Tibial artery (tissue), 4 donors: ENCODE data around the gene DGAT2.

Experiments used
- DNase-seq, 2 donors: peaks; one replicate each; pipeline ENCODE4 v3.0.0-alpha.2; 2019
- H3K27ac ChIP-seq, 2 donors: fragments of 200-600 bp; sonication (generic) in 1 of 2; 1 replicate in 1 of 2; 2 replicates in 1 of 2; pipeline ENCODE4 v1.5.1; 2018 to 2019; ENCODE audit warnings: mild to moderate bottlenecking in 1 of 2
- H3K27me3 ChIP-seq, 2 donors: fragments of 200-600 bp; sonication (generic) in 1 of 2; one replicate each; pipeline versions ENCODE4 v1.5.1 to v1.6.0; 2016 to 2019
- H3K36me3 ChIP-seq, 3 donors: fragments of 200-600 bp; sonication (generic) in 2 of 3; one replicate each; pipeline ENCODE4 v1.5.1; 2016 to 2019; ENCODE audit warnings: mild to moderate bottlenecking in 2 of 3
- H3K4me1 ChIP-seq, 4 donors: fragments of 200-600 bp; sonication (generic) in 2 of 4; 1 replicate in 3 of 4; 2 replicates in 1 of 4; pipeline ENCODE4 v1.5.1; 2016 to 2019
- H3K4me3 ChIP-seq, 2 donors: fragments of 200-600 bp; sonication (generic) in 1 of 2; 1 replicate in 1 of 2; 2 replicates in 1 of 2; pipeline ENCODE4 v1.5.1; 2018 to 2019; ENCODE audit warnings: mild to moderate bottlenecking in 2 of 2
- H3K9me3 ChIP-seq, 3 donors: fragments of 200-600 bp; sonication (generic) in 1 of 3; one replicate each; pipeline ENCODE4 v1.5.1; 2016 to 2019
- intact Hi-C: fragments of 100-400 bp; cut with DNase I; formaldehyde crosslinking; loops from one replicate; pipeline ENCODE4 v1.15.0; 2023; ENCODE audit warnings: low total_unique reads
- TF ChIP-seq, protein P1 (sequence below), 2 experiments: fragments of 200-600 bp in 1 of 2; fragments of 450-650 bp in 1 of 2; IDR thresholded peaks; one replicate each; pipeline ENCODE4 v1.5.1; 2017 to 2019; ENCODE audit warnings: antibody characterized with exemption in 2 of 2, mild to moderate bottlenecking in 1 of 2, moderate library complexity in 1 of 2

DGAT2 gene

DNA sequence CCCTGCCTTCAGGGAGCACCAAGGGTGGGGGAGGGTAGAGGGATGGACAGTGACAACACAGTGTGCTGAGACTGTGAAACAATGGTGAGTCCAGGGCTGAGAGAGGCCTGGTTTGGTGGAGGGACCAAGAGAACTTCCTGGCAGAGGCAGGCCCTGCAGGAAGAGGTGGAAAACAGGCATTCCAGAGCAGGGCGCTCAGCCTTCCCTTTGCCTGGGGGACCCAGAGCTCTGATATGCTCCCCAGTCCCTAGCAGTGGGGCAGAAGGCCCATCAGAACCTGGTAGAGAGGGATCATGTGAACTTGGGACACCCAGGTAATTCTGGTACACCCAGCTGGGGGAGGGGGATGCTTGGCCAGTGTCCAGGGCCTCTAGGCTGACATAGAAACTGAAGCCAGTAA is 29.2 kb downstream of the DGAT2 start:
- DNase-seq, result no peak
- Histone ChIP-seq H3K36me3 (no peaks in the 10 kb centered on the region), H3K4me3 (no peak overlapping the region), H3K27me3 (no peaks in the 10 kb centered on the region), H3K4me1 (peaks cover 0 to 11% (median 0%) of the 10 kb centered on the region in 4 donors), H3K27ac (no peak overlapping the region), H3K9me3 (no peaks in the 10 kb centered on the region)
- intact Hi-C loops, result no loop called here
- TF ChIP-seq, protein P1, sequence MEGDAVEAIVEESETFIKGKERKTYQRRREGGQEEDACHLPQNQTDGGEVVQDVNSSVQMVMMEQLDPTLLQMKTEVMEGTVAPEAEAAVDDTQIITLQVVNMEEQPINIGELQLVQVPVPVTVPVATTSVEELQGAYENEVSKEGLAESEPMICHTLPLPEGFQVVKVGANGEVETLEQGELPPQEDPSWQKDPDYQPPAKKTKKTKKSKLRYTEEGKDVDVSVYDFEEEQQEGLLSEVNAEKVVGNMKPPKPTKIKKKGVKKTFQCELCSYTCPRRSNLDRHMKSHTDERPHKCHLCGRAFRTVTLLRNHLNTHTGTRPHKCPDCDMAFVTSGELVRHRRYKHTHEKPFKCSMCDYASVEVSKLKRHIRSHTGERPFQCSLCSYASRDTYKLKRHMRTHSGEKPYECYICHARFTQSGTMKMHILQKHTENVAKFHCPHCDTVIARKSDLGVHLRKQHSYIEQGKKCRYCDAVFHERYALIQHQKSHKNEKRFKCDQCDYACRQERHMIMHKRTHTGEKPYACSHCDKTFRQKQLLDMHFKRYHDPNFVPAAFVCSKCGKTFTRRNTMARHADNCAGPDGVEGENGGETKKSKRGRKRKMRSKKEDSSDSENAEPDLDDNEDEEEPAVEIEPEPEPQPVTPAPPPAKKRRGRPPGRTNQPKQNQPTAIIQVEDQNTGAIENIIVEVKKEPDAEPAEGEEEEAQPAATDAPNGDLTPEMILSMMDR (IDR thresholded peaks at IDR 0.05), result no peak

DNA sequence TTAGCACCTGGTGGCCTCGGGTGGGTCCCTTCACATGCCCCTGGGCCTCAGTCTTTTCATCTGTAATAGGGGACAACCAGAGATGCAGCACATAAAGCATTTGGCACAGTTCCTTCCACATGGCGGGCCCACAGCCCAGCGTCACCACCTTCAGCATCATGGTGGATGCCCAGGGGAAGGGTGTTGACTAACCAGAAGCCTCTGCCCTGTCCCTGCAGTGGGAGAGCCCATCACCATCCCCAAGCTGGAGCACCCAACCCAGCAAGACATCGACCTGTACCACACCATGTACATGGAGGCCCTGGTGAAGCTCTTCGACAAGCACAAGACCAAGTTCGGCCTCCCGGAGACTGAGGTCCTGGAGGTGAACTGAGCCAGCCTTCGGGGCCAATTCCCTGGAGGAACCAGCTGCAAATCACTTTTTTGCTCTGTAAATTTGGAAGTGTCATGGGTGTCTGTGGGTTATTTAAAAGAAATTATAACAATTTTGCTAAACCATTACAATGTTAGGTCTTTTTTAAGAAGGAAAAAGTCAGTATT is 31.6 kb downstream of the DGAT2 start:
- Histone ChIP-seq H3K36me3 (no peaks in the 10 kb centered on the region), H3K9me3 (no peaks in the 10 kb centered on the region), H3K27ac (no peak overlapping the region), H3K27me3 (no peaks in the 10 kb centered on the region), H3K4me1 (peaks cover 0 to 14% (median 0%) of the 10 kb centered on the region in 4 donors), H3K4me3 (no peak overlapping the region)
- DNase-seq, result no peak
- TF ChIP-seq, protein P1 (IDR thresholded peaks at IDR 0.05), result no peak
- intact Hi-C loops, result no loop called here

DNA sequence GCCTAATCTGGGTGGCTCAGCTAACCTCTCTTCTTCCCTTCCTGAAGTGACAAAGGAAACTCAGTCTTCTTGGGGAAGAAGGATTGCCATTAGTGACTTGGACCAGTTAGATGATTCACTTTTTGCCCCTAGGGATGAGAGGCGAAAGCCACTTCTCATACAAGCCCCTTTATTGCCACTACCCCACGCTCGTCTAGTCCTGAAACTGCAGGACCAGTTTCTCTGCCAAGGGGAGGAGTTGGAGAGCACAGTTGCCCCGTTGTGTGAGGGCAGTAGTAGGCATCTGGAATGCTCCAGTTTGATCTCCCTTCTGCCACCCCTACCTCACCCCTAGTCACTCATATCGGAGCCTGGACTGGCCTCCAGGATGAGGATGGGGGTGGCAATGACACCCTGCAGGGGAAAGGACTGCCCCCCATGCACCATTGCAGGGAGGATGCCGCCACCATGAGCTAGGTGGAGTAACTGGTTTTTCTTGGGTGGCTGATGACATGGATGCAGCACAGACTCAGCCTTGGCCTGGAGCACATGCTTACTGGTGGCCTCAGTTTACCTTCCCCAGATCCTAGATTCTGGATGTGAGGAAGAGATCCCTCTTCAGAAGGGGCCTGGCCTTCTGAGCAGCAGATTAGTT is 32.3 kb downstream of the DGAT2 start:
- intact Hi-C loops, result no loop called here
- Histone ChIP-seq H3K9me3 (no peaks in the 10 kb centered on the region), H3K27me3 (no peaks in the 10 kb centered on the region), H3K27ac (no peak overlapping the region), H3K4me1 (peaks cover 0 to 14% (median 0%) of the 10 kb centered on the region in 4 donors), H3K4me3 (no peak overlapping the region), H3K36me3 (no peaks in the 10 kb centered on the region)
- TF ChIP-seq, protein P1 (IDR thresholded peaks at IDR 0.05), result no peak
- no peak for DNase-seq

DNA sequence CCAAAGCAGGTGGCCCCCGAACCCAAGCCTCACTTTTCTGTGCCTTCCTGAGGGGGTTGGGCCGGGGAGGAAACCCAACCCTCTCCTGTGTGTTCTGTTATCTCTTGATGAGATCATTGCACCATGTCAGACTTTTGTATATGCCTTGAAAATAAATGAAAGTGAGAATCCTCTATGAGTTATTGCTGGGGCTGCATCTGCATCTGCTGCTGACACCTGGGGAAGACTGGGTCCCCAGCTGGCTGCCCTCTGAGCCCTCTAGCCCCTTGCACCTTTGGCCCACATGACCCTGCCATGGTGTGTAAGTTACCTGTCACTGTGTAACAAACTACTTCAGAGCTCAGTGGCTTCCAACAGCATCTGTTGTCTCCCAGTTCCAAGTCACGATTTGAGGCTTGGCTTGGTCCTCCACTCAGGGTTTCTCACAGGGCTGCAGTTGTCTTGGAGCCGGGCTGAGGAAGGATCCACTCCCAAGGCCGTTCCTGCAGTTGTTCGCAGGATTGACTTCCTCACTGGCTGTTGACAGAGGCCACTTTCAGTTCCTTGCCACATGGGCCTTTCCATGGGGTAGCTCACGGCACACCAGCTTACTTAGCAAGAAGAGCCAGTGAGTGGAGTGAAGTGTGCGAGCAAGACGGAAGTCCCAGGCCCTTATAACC is 32.9 kb downstream of the DGAT2 start:
- DNase-seq, result peak in 1 of 2 donors; percentile 44

DNA sequence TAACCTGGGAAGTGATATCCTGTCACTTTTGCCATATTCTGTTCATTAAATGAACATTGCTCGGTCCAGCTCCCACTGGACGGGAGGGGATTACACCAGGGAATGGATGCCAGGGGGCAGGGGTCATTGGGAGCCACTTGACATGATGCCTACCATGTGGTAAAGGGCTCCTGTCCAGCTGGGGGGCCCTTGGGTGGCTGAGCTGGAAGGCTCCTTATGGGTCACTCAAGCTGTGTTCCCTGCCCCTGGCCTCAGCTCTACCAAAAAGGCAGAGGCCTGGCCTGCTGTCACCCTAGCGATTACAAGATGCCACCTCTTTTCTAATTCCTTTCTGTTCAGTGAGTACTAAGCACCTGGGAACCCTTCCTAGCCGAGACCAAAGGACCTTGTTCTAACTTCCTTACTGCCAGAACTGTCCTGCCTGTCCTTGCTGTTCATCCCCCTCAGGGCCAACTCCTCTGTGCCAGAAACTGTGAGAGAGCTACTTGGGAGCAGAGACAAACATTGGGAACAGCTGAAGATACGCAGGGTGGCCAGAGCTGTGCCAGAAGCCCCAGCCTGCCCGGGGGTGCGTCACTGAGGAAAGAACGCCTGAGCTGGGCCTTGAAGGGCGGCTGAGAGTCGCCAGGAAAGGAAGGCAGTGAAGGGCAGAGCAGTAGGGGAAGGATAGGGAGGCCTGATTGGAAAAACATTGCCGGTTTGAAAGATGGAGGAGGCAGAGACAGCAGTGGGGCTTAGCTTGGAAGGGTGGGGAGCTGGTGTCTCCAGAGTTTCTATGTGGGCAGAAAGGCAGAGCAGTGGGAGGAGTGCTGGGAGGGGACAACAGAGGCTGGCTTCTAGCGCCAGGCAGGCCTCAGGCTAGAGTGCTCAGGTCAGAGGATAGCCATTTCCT is 33.7 kb downstream of the DGAT2 start:
- H3K4me1 ChIP-seq, result peaks cover 0 to 14% (median 0%) of the 10 kb centered on the region in 4 donors
- intact Hi-C loops, result loop anchor here (2.0 kb wide), 1 partner anchor 65 kb away; no protein-coding TSS in a partner anchor
- H3K27me3 ChIP-seq, result no peaks in the 10 kb centered on the region
- no peak overlapping the region for H3K27ac ChIP-seq
- no peaks in the 10 kb centered on the region for H3K36me3 ChIP-seq
- no peaks in the 10 kb centered on the region for H3K9me3 ChIP-seq
- TF ChIP-seq, protein P1 (IDR thresholded peaks at IDR 0.05), result no peak
- H3K4me3 ChIP-seq, result no peak overlapping the region
- no peak for DNase-seq

More for the DNA sequence above, 32.9 kb downstream of the DGAT2 start:
- intact Hi-C loops, result loop anchor here (2.0 kb wide), 1 partner anchor 65 kb away; no protein-coding TSS in a partner anchor
- H3K27ac ChIP-seq, result no peak overlapping the region
- H3K4me1 ChIP-seq, result peaks cover 0 to 14% (median 0%) of the 10 kb centered on the region in 4 donors
- H3K27me3 ChIP-seq, result no peaks in the 10 kb centered on the region
- H3K4me3 ChIP-seq, result no peak overlapping the region
- no peaks in the 10 kb centered on the region for H3K36me3 ChIP-seq
- TF ChIP-seq, protein P1 (IDR thresholded peaks at IDR 0.05), result no peak
- H3K9me3 ChIP-seq, result no peaks in the 10 kb centered on the region
